Measurements from ENCODE around the gene PRKCQ.

PRKCQ gene

DNA sequence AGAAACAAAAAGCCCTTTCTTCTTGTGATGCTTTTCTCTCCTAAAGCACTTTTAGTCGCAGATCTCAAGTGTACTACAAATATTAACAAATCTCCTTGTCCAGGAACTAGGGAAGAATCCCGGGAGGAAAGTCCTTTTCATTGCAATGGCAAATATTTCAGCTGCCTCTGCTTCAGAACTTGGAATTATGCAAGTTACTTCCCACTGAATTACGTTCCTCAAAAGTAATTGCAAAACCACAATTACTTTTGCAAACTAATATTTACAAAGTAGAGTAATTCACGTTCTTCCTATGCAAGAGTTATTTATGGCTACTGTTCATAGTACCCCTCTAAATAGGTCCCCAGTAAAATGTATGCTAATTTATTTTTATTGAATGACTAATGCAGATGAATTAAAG is 14.5 kb downstream of the PRKCQ start:
- no peak for DNase-seq

GRCh38 chr10:6564367-6564766 is 15.7 kb downstream of the PRKCQ start:
- DNase-seq, result no peak

GRCh38 chr10:6563731-6564130 is 16.3 kb downstream of the PRKCQ start:
- no peak for DNase-seq

GRCh38 chr10:6563075-6563474 is 17.0 kb downstream of the PRKCQ start:
- peak; percentile 44 for DNase-seq

GRCh38 chr10:6562221-6562620 is 17.9 kb downstream of the PRKCQ start:
- no peak for DNase-seq

DNA sequence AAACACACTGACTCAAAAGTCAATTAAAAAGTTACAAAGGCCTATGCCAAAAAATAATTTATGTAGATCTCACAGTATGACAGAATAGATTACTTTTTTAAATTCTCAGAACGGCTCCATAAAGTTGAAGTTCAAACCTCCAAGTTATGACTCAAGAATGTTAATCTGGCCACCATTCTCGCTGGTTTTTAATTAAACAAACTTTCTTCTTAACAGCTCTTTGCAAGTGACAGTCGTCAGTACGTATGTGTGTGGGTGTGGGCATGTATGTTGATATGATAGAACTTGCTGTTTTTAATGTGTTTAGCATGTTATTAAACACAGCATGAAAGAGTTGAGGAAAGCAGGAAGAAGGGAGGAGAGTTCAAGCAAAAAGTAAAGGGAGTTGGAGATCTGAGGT is 18.5 kb downstream of the PRKCQ start:
- DNase-seq, result no peak

DNA sequence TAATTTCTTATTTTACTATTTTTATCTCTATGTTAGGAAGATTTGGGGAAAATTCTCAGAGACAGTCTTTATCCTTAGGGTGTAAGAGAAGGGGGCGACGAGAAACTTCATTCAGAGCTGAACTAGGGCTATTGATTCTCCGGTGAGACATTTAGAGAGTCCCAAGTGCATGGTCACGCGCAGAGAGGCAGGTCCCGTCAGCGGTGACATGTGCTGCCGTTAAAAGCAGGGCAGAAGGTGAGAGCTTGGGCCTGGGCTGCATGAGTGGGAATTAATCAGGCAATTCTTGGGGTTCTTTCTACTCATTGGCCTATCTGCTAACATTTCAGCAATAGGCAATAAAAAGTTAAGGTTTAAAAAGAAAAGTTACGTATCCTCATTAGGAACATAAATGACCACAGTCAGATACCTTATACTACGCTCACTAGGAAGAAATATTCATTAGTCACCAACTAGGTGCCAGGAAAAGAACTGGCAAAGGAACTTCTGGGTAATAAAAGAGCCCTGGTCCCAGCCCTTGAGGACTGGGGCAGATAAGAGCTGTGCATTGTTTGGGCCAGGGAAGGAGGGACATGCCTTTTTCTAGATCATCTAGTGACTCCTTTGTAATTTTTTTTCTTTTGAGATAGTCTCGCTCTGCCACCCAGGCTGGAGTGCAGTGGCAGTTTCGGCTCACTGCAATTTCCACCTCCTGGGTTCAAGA is 21.2 kb downstream of the PRKCQ start:
- DNase-seq, result no peak

GRCh38 chr10:6558272-6558671 is 21.8 kb downstream of the PRKCQ start:
- DNase-seq, result no peak

DNA sequence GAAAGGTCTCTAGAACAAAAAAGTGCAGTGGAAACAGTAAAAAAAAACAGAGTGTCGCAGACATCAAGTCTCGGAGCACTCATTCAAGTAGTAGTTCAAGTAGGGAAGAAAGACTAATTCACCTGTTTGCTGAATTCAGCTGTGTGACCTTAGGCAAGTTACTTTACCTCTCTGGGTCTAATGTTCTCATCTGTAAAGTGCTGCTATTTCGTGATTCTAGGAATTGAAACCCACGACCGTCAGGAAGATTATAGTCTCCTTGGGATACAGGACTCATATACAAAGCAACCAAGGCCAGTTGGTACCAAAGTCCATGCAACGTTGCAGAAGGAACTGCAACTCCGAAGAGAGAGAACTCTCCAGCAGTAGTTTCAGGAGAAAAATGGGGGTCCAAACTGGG is 26.1 kb downstream of the PRKCQ start:
- no peak for DNase-seq

DNA sequence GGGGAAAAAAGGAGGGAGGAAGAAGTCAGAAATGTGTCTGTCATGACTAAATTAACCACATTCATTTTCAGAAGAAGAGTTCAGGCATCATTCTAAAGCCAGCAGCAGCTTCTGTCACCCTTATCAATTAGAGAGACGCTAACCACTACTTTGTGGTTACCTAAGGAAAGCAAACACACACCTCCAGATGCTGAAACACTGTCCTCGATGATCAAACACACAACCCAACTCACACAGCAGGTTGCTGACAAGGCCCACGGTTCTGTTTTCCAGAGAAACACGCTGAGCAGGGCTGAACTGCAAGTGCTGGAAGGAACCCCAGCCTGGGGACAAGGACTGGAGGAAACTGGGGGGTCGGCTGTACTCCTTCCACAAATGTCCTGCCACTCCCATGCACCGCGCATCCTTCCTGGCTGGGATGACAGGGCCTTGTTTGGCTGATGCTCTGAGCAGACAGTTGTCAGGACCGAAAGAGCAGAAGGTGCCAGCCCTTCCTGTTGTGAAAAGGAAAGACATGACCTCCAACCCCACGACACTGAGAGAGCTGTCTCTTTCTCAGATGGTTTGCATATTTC is 36.6 kb downstream of the PRKCQ start:
- DNase-seq, result peak; percentile 40

DNA sequence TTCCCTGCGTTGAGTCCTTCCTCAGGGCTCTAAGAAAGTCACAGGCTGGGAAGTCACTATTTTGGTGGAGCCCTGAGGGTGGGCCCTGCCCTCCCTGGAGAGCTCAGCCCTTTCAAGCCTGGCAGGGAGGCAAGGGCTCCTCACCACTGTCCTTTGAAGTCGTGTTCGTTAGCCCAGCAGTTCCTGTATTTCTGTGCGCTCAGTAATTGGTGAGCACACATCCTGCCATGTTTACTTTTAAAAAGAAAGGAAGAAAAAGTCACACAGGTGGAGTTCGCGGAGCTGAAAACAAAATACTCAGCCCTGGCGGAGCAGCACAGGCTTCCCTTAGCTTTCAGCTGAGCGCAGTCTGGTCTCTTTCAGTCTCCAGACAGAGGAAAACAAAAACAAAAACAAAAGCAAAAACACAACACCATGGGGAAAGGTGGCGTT is 37.1 kb downstream of the PRKCQ start:
- peak; percentile 34 for DNase-seq

- DNase-seq, result no peak
These were observed 40.2 kb downstream of the PRKCQ start for GRCh38 chr10:6539833-6540232.

GRCh38 chr10:6537770-6538169 is 42.3 kb downstream of the PRKCQ start:
- no peak for DNase-seq

DNA sequence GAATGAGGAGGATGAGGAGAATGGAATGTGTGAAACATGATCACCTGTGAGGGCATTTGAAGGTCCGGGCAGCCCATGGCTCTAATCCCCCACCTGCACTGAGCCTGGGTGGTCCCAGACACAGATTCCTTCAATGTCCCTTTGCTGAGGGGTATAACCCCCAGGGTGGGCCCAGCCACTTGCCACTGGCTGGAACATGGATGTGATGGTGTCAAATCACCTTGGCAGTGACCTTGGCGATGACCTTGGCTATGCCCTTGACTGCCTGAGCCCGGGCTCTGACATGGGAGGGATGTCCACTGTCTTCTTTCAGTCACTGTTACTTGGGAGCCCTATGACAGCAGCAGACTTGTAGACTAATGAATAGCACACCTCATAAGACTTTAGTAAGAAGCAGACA is 44.0 kb downstream of the PRKCQ start:
- no peak for DNase-seq

GRCh38 chr10:6535156-6535764 is 44.8 kb downstream of the PRKCQ start:
- DNase-seq, result no peak

- DNase-seq, result no peak
These were observed 47.8 kb downstream of the PRKCQ start for GRCh38 chr10:6532321-6532720.

DNA sequence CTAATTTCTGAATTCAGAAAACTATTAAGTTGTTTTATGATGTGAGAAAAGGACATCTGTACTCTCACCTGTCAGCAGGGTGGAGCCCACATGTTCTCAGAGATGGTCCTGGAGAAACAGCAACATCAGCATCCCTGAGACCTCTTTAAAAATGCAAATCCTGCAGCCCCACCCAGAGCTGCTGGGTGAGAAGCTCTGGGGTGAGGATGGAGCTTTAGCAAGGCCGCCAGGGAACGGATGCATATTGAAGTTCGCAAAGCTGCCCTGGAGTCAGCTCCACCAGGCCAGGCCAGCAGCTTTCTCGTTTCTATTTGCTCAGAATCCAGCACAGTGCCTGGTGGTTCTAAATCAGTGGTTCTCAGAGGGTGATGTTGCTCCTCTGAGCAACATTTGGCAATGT is 49.1 kb downstream of the PRKCQ start:
- no peak for DNase-seq

GRCh38 chr10:6530211-6530840 is 49.8 kb downstream of the PRKCQ start:
- peak; percentile 70 for DNase-seq

- DNase-seq, result no peak
These were observed 51.7 kb downstream of the PRKCQ start for GRCh38 chr10:6528198-6528950.

DNA sequence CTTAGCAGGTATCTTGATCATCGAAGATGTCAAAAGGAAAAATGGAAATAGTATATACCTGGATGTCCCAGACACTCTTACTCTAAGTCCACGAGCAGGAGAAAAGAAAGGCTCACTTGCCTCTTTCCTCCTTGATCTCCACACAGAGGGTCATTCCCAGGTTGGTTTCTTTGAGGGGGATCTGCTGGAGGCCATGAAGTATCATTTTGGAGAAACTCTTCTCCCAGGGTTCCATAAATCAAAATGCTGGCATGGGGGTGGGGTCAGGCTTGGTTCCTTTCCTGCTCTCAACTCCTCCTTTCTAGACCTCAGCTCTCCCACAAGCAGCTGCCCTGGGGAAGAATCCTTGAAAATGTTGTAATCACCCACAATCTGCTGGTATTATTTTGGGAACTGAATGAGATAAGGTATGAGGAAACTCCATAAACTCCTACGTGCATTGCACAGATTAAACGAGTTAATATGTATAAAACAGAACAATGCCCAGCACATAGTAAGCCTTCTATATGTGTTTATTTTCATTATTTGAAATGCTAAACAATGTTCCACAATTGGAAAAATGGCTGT is 54.4 kb downstream of the PRKCQ start:
- no peak for DNase-seq

- no peak for DNase-seq
These were observed 57.8 kb downstream of the PRKCQ start for GRCh38 chr10:6522230-6522629.

GRCh38 chr10:6520138-6520537 is 59.9 kb downstream of the PRKCQ start:
- DNase-seq, result no peak

All from activated CD8-positive, alpha-beta memory T cell treated with anti-CD3 and anti-CD28 coated beads, Interleukin-2, amount 50 U/mL, for 4 hours (primary cell).